ENCODE measurements around the gene KDM3B. TPM values are rescaled to one million over a fixed set of nuclear protein-coding genes. Genes with fewer than 3 reads are reported as not detected.

Gene KDM3B
- polyA plus RNA-seq, 1 of the 3 experiments (the other 2 are of a cell fraction): 22.4 TPM

- H3K36me3 ChIP-seq (replicated peaks in 1 of 2; ENCODE audit: control insufficient read depth in 1 of 2, insufficient read depth in 2 of 2, low read length in 1 of 2): peaks cover 70 to 72% of the 10 kb centered on the region in 2 experiments
- TF ChIP-seq IRF3 (IDR thresholded peaks at IDR 0.05; ENCODE audit: low read depth, low read length) (no peak), TEAD4 (IDR thresholded peaks at IDR 0.05; ENCODE audit: borderline replicate concordance, insufficient read depth) (no peak), MEF2A (IDR thresholded peaks at IDR 0.05; ENCODE audit: borderline replicate concordance, low read depth) (no peak), GATA2 (CRISPR knock-in tag; IDR thresholded peaks at IDR 0.05) (no peak), RFX5 (IDR thresholded peaks at IDR 0.05; ENCODE audit: low read length) (no peak), SIN3A (IDR thresholded peaks at IDR 0.05; ENCODE audit: borderline replicate concordance, low read depth, low read length) (no peak)
- no peak for DNase-seq
- no peaks in the 10 kb centered on the region for H3K27me3 ChIP-seq (ENCODE audit: insufficient read depth)
- no peak overlapping the region for H3K4me2 ChIP-seq
- H3K9ac ChIP-seq: no peak overlapping the region
- H4K20me1 ChIP-seq (ENCODE audit: insufficient read depth): no peaks in the 10 kb centered on the region
- no peak overlapping the region for H2AFZ ChIP-seq (ENCODE audit: low read depth)
- H3F3A ChIP-seq (replicated peaks; ENCODE audit: insufficient read depth): peaks cover 5% of the 10 kb centered on the region
- no peaks in the 10 kb centered on the region for H3K4me1 ChIP-seq (ENCODE audit: control insufficient read depth in 1 of 2, insufficient read depth in 2 of 2, low read depth in 1 of 2, low read length in 1 of 2)
- no peaks in the 10 kb centered on the region for H3K79me2 ChIP-seq (ENCODE audit: insufficient read depth)
- WGBS (ENCODE audit: low lambda C conversion rate): 85% methylated on average over 1 of the region's 1 CpG
- H3K27ac ChIP-seq (ENCODE audit: low read depth in 2 of 2, low read length in 1 of 2): no peak overlapping the region
- H3K4me3 ChIP-seq (ENCODE audit: low read depth in 2 of 2, low read length in 1 of 2): no peak overlapping the region
- H3K9me3 ChIP-seq: no peaks in the 10 kb centered on the region
- CTCF ChIA-PET: interaction anchor here (0.8 to 1.7 kb wide), 4 partner anchors 9 to 73 kb away, joined by 3 to 8 read pairs (median 6); partner anchors contain the start of gene KDM3B
- no peaks in the 10 kb centered on the region for H3K9me2 ChIP-seq
- POLR2A ChIA-PET: interaction anchor here (0.9 kb wide), 1 partner anchor 40 kb away, joined by 3 read pairs; the partner anchor contains the start of gene EGR1
These were observed 72.6 kb downstream of the KDM3B start for GRCh38 chr5:138425079-138425478.

GRCh38 chr5:138435943-138436342 lies 83.5 kb downstream of the KDM3B start:
- no peak for DNase-seq

More at GRCh38 chr5:138435943-138436342, 83.5 kb downstream of the KDM3B start:
- POLR2A ChIA-PET: no interaction called here
- Histone ChIP-seq H3K79me2 (ENCODE audit: insufficient read depth) (no peaks in the 10 kb centered on the region; the same call in 1 of the 2 replicates), H3K4me2 (no peak overlapping the region), H3K9me3 (no peaks in the 10 kb centered on the region), H4K20me1 (ENCODE audit: insufficient read depth) (no peaks in the 10 kb centered on the region), H3K36me3 (replicated peaks in 1 of 2; ENCODE audit: control insufficient read depth in 1 of 2, insufficient read depth in 2 of 2, low read length in 1 of 2) (peaks cover 35 to 48% of the 10 kb centered on the region in 2 experiments), H3K27me3 (ENCODE audit: insufficient read depth) (no peaks in the 10 kb centered on the region), H3K9ac (no peak overlapping the region), H2AFZ (ENCODE audit: low read depth) (no peak overlapping the region), H3F3A (replicated peaks; ENCODE audit: insufficient read depth) (peaks cover 23% of the 10 kb centered on the region), H3K27ac (ENCODE audit: low read depth in 2 of 2, low read length in 1 of 2) (no peak overlapping the region), H3K4me1 (ENCODE audit: control insufficient read depth in 1 of 2, insufficient read depth in 2 of 2, low read depth in 1 of 2, low read length in 1 of 2) (peaks cover 0 to 21% of the 10 kb centered on the region in 2 experiments; a peak in 1 of 4 replicates), H3K9me2 (no peaks in the 10 kb centered on the region), H3K4me3 (ENCODE audit: low read depth in 2 of 2, low read length in 1 of 2) (no peak overlapping the region)
- CTCF ChIA-PET: interaction anchor here (0.6 to 4.4 kb wide), 3 partner anchors 9 to 13 kb away, joined by 3 to 36 read pairs (median 5); no protein-coding TSS in a partner anchor
- TF ChIP-seq MEF2A (IDR thresholded peaks at IDR 0.05; ENCODE audit: borderline replicate concordance, low read depth): no peak
- TF ChIP-seq PBX3 (IDR thresholded peaks at IDR 0.05): no peak
- TF ChIP-seq EZH2phosphoT487 (IDR thresholded peaks at IDR 0.05; ENCODE audit: borderline replicate concordance, low read depth): no peak
- no peak for TF ChIP-seq RCOR1 (IDR thresholded peaks at IDR 0.05; ENCODE audit: low read length)
- TF ChIP-seq TAF1 (IDR thresholded peaks at IDR 0.05; ENCODE audit: borderline replicate concordance, low read depth, low read length): no peak
- no peak for TF ChIP-seq IRF3 (IDR thresholded peaks at IDR 0.05; ENCODE audit: low read depth, low read length)
- TF ChIP-seq ELF1 (IDR thresholded peaks at IDR 0.05): no peak
- no peak for TF ChIP-seq GATA2 (CRISPR knock-in tag; IDR thresholded peaks at IDR 0.05)
- no peak for TF ChIP-seq CHD2 (IDR thresholded peaks at IDR 0.05; ENCODE audit: low read length, partially characterized antibody)
- no peak for TF ChIP-seq CTCF (IDR thresholded peaks at IDR 0.05)
- TF ChIP-seq POLR2AphosphoS5 (IDR thresholded peaks at IDR 0.05; ENCODE audit: low read depth, low read length): no peak
- TF ChIP-seq NRF1 (IDR thresholded peaks at IDR 0.05; ENCODE audit: low read depth, low read length): no peak
- TF ChIP-seq TCF12 (IDR thresholded peaks at IDR 0.05): no peak
- TF ChIP-seq MAX (IDR thresholded peaks at IDR 0.05; ENCODE audit: low read depth): no peak
- 94% methylated on average over 5 of the region's 5 CpGs for WGBS (ENCODE audit: low lambda C conversion rate)

Data from SK-N-SH (cell line).